Endothelial cell of umbilical vein (primary cell): ENCODE measurements around the gene KCP.

Experiments used
- CTCF ChIP-seq, 2 donors: IDR thresholded peaks; 1 replicate in 1 of 2; 2 replicates in 1 of 2; pipeline ENCODE4 v1.5.1; 2011; ENCODE audit warnings: low read length in 2 of 2, mild to moderate bottlenecking in 2 of 2, moderate library complexity in 2 of 2, control low read depth in 1 of 2, inconsistent platforms in 1 of 2, low read depth in 1 of 2; ENCODE audit not compliant: insufficient read depth in 1 of 2; ENCODE audit errors: extremely low read depth in 1 of 2
- EZH2 ChIP-seq: IDR thresholded peaks from 2 replicates; pipeline ENCODE4 v1.6.1; 2012; ENCODE audit warnings: borderline replicate concordance, low read depth, mild to moderate bottlenecking, moderate library complexity, low read length, inconsistent platforms; ENCODE audit not compliant: severe bottlenecking
- POLR2AphosphoS5 ChIP-seq: IDR thresholded peaks from 2 replicates; pipeline ENCODE4 v1.6.1; 2012; ENCODE audit warnings: low read depth, mild to moderate bottlenecking, control low read depth, low read length, moderate library complexity; ENCODE audit not compliant: insufficient read depth

DNA sequence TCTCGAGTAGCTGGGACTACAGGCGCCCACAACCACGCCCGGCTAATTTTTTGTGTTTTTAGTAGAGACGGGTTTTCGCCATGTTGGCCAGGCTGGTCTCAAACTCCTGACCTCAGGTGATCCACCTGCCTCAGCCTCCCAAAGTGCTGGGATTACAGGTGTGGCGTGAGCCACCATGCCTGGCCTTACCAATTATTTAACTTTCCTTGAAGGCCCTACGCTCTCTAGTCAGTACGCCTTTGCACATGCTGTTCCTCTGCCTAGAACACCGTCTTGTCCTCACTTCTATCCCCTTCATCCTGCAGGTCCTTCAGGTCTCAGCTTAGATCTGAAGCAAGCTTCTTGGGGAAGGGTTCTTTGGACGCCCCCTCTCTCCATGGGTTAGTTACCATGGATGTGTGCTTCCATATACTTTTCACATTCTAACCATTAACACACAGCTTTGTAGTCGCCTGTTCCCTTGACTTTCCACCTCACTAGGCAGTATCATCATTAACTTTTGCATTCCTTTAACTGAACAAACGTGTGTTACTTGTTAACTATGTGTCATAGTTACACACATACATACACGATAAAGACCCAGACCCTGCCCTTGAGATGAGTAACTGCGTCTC is 48.4 kb downstream of the KCP start:
- TF ChIP-seq CTCF (IDR thresholded peaks at IDR 0.05; ENCODE audit: extremely low read depth in 1 of 2, insufficient read depth in 1 of 2, low read depth in 1 of 2, low read length in 2 of 2) = no peak
- TF ChIP-seq POLR2AphosphoS5 = no peak
- no peak for TF ChIP-seq EZH2
